ENCODE results near the gene ART3. TPM values are rescaled to one million over a fixed set of nuclear protein-coding genes. Genes with fewer than 3 reads are reported as not detected.

The ART3 gene
- total RNA-seq, 1 experiment from 2014 or later = not detected

GRCh38 chr4:76116821-76117220, 42.3 kb downstream of the ART3 start:
- H3K9me3 ChIP-seq = no peaks in the 10 kb centered on the region
- H3K9me3 Mint-ChIP-seq (ENCODE audit: unreplicated experiment) = no peaks in the 10 kb centered on the region
- no peaks in the 10 kb centered on the region for H3K27me3 ChIP-seq (replicated peaks; ENCODE audit: control insufficient read depth, insufficient read depth, low read length)
- no peak for TF ChIP-seq CTCF (IDR thresholded peaks at IDR 0.05; ENCODE audit: insufficient read depth in 1 of 2, low read depth in 1 of 2, low read length in 1 of 2, severe bottlenecking in 1 of 2, unreplicated experiment in 1 of 2)
- no peak overlapping the region for H3K27ac Mint-ChIP-seq (ENCODE audit: unreplicated experiment)
- no TSS peak for BruUV-seq (replicated peaks)
- no peaks in the 10 kb centered on the region for H3K36me3 ChIP-seq (ENCODE audit: control insufficient read depth, insufficient read depth, low read length)
- no peaks in the 10 kb centered on the region for H3K4me1 Mint-ChIP-seq (ENCODE audit: low read depth, unreplicated experiment)
- H3K36me3 Mint-ChIP-seq (ENCODE audit: insufficient read depth, unreplicated experiment) = peaks cover 59% of the 10 kb centered on the region
- ChIA-PET CTCF (no interaction called here), POLR2A (no interaction called here)
- no peak overlapping the region for H3K4me3 ChIP-seq (ENCODE audit: low read depth, low read length)
- no peaks in the 10 kb centered on the region for H3K27me3 Mint-ChIP-seq (ENCODE audit: insufficient read depth, unreplicated experiment)
- no peak overlapping the region for H3K4me3 Mint-ChIP-seq (ENCODE audit: unreplicated experiment)
- no peak for DNase-seq
- no peaks in the 10 kb centered on the region for H3K4me1 ChIP-seq
- intact Hi-C loops (cut with micrococcal nuclease; ENCODE audit: unreplicated experiment) = no loop called here

GRCh38 chr4:76117536-76117935, 43.0 kb downstream of the ART3 start:
- BruUV-seq (replicated peaks) = no TSS peak
- H3K4me1 Mint-ChIP-seq (ENCODE audit: low read depth, unreplicated experiment) = no peaks in the 10 kb centered on the region
- DNase-seq = no peak
- intact Hi-C loops (cut with micrococcal nuclease; ENCODE audit: unreplicated experiment) = no loop called here
- H3K9me3 ChIP-seq = no peaks in the 10 kb centered on the region
- ChIA-PET CTCF (no interaction called here), POLR2A (no interaction called here)
- TF ChIP-seq CTCF (IDR thresholded peaks at IDR 0.05; ENCODE audit: insufficient read depth in 1 of 2, low read depth in 1 of 2, low read length in 1 of 2, severe bottlenecking in 1 of 2, unreplicated experiment in 1 of 2) = no peak
- H3K4me3 Mint-ChIP-seq (ENCODE audit: unreplicated experiment) = no peak overlapping the region
- H3K36me3 Mint-ChIP-seq (ENCODE audit: insufficient read depth, unreplicated experiment) = peaks cover 59% of the 10 kb centered on the region
- H3K27me3 Mint-ChIP-seq (ENCODE audit: insufficient read depth, unreplicated experiment) = no peaks in the 10 kb centered on the region
- no peak overlapping the region for H3K4me3 ChIP-seq (ENCODE audit: low read depth, low read length)
- no peaks in the 10 kb centered on the region for H3K9me3 Mint-ChIP-seq (ENCODE audit: unreplicated experiment)
- H3K27me3 ChIP-seq (replicated peaks; ENCODE audit: control insufficient read depth, insufficient read depth, low read length) = no peaks in the 10 kb centered on the region
- H3K27ac Mint-ChIP-seq (ENCODE audit: unreplicated experiment) = no peak overlapping the region
- no peaks in the 10 kb centered on the region for H3K4me1 ChIP-seq
- H3K36me3 ChIP-seq (ENCODE audit: control insufficient read depth, insufficient read depth, low read length) = no peaks in the 10 kb centered on the region

- Histone ChIP-seq H3K4me3 (ENCODE audit: low read depth, low read length) (no peak overlapping the region), H3K9me3 (no peaks in the 10 kb centered on the region), H3K36me3 (ENCODE audit: control insufficient read depth, insufficient read depth, low read length) (no peaks in the 10 kb centered on the region), H3K27me3 (replicated peaks; ENCODE audit: control insufficient read depth, insufficient read depth, low read length) (no peaks in the 10 kb centered on the region), H3K4me1 (no peaks in the 10 kb centered on the region)
- no peak for TF ChIP-seq CTCF (IDR thresholded peaks at IDR 0.05; ENCODE audit: insufficient read depth in 1 of 2, low read depth in 1 of 2, low read length in 1 of 2, severe bottlenecking in 1 of 2, unreplicated experiment in 1 of 2)
- Mint-ChIP-seq H3K27me3 (ENCODE audit: insufficient read depth, unreplicated experiment) (no peaks in the 10 kb centered on the region), H3K36me3 (ENCODE audit: insufficient read depth, unreplicated experiment) (peaks cover 67% of the 10 kb centered on the region), H3K9me3 (ENCODE audit: unreplicated experiment) (no peaks in the 10 kb centered on the region), H3K4me3 (ENCODE audit: unreplicated experiment) (no peak overlapping the region), H3K27ac (ENCODE audit: unreplicated experiment) (no peak overlapping the region), H3K4me1 (ENCODE audit: low read depth, unreplicated experiment) (no peaks in the 10 kb centered on the region)
- intact Hi-C loops (cut with micrococcal nuclease; ENCODE audit: unreplicated experiment) = no loop called here
- ChIA-PET POLR2A (no interaction called here), CTCF (no interaction called here)
- no TSS peak for BruUV-seq (replicated peaks)
- no peak for DNase-seq
Measured at GRCh38 chr4:76120199-76120598, 45.7 kb downstream of the ART3 start.

All from Caco-2 (cell line).